ENCODE measurements around the gene WNT3A.

WNT3A gene

GRCh38 chr1:228044961-228045360 lies 38.2 kb downstream of the WNT3A start:
- no peak overlapping the region for H3K4me3 ChIP-seq (ENCODE audit: low read length)
- no peak for DNase-seq (ENCODE audit: low read depth, low spot score)
- WGBS (ENCODE audit: insufficient coverage, insufficient read length) = no CpG with 5 or more reads among the region's 3 CpGs
- no peaks in the 10 kb centered on the region for H3K36me3 ChIP-seq (ENCODE audit: control insufficient read depth, insufficient read depth, low read length)
- peaks cover 2% of the 10 kb centered on the region; the same call in 1 of the 2 replicates for H3K4me1 ChIP-seq (ENCODE audit: control insufficient read depth, insufficient read depth, low read length)
- H3K27ac ChIP-seq (ENCODE audit: low read length) = no peak overlapping the region
- H3K9me3 ChIP-seq (ENCODE audit: control insufficient read depth, insufficient read depth, low read length) = no peaks in the 10 kb centered on the region
- H3K27me3 ChIP-seq (ENCODE audit: control insufficient read depth, insufficient read depth, low read length) = peaks cover 5% of the 10 kb centered on the region; the same call in 1 of the 2 replicates

- Histone ChIP-seq H3K9me3 (ENCODE audit: control insufficient read depth, insufficient read depth, low read length) (no peaks in the 10 kb centered on the region), H3K36me3 (ENCODE audit: control insufficient read depth, insufficient read depth, low read length) (no peaks in the 10 kb centered on the region), H3K27me3 (ENCODE audit: control insufficient read depth, insufficient read depth, low read length) (peaks cover under 1% of the 10 kb centered on the region; the same call in 1 of the 2 replicates), H3K27ac (ENCODE audit: low read length) (no peak overlapping the region), H3K4me1 (ENCODE audit: control insufficient read depth, insufficient read depth, low read length) (peaks cover 2% of the 10 kb centered on the region; the same call in 1 of the 2 replicates), H3K4me3 (ENCODE audit: low read length) (no peak overlapping the region)
- DNase-seq (ENCODE audit: low read depth, low spot score) = no peak
- WGBS (ENCODE audit: insufficient coverage, insufficient read length) = no CpG with 5 or more reads among the region's 7 CpGs
Measured at GRCh38 chr1:228045405-228045804, 38.6 kb downstream of the WNT3A start.

GRCh38 chr1:228045871-228046270 lies 39.1 kb downstream of the WNT3A start:
- Histone ChIP-seq H3K36me3 (ENCODE audit: control insufficient read depth, insufficient read depth, low read length) (no peaks in the 10 kb centered on the region), H3K9me3 (ENCODE audit: control insufficient read depth, insufficient read depth, low read length) (no peaks in the 10 kb centered on the region), H3K4me1 (ENCODE audit: control insufficient read depth, insufficient read depth, low read length) (peaks cover 2% of the 10 kb centered on the region; the same call in 1 of the 2 replicates), H3K27ac (ENCODE audit: low read length) (no peak overlapping the region), H3K4me3 (ENCODE audit: low read length) (no peak overlapping the region), H3K27me3 (ENCODE audit: control insufficient read depth, insufficient read depth, low read length) (no peaks in the 10 kb centered on the region; the same call in 1 of the 2 replicates)
- DNase-seq (ENCODE audit: low read depth, low spot score) = no peak
- no CpG with 5 or more reads among the region's 9 CpGs for WGBS (ENCODE audit: insufficient coverage, insufficient read length)

- Histone ChIP-seq H3K4me1 (ENCODE audit: control insufficient read depth, insufficient read depth, low read length) (peaks cover 2% of the 10 kb centered on the region; the same call in 1 of the 2 replicates), H3K4me3 (ENCODE audit: low read length) (no peak overlapping the region), H3K27ac (ENCODE audit: low read length) (no peak overlapping the region), H3K9me3 (ENCODE audit: control insufficient read depth, insufficient read depth, low read length) (no peaks in the 10 kb centered on the region), H3K36me3 (ENCODE audit: control insufficient read depth, insufficient read depth, low read length) (no peaks in the 10 kb centered on the region), H3K27me3 (ENCODE audit: control insufficient read depth, insufficient read depth, low read length) (peaks cover 2% of the 10 kb centered on the region; the same call in 1 of the 2 replicates)
- DNase-seq (ENCODE audit: low read depth, low spot score) = no peak
- WGBS (ENCODE audit: insufficient coverage, insufficient read length) = no CpG with 5 or more reads among the region's 8 CpGs
Measured at GRCh38 chr1:228046421-228047182, 39.8 kb downstream of the WNT3A start.

- Histone ChIP-seq H3K27me3 (ENCODE audit: control insufficient read depth, insufficient read depth, low read length) (peaks cover 2% of the 10 kb centered on the region; the same call in 1 of the 2 replicates), H3K9me3 (ENCODE audit: control insufficient read depth, insufficient read depth, low read length) (no peaks in the 10 kb centered on the region), H3K4me3 (ENCODE audit: low read length) (no peak overlapping the region), H3K27ac (ENCODE audit: low read length) (no peak overlapping the region), H3K36me3 (ENCODE audit: control insufficient read depth, insufficient read depth, low read length) (no peaks in the 10 kb centered on the region), H3K4me1 (ENCODE audit: control insufficient read depth, insufficient read depth, low read length) (peaks cover 2% of the 10 kb centered on the region; the same call in 1 of the 2 replicates)
- no peak for DNase-seq (ENCODE audit: low read depth, low spot score)
- WGBS (ENCODE audit: insufficient coverage, insufficient read length) = no CpG with 5 or more reads among the region's 7 CpGs
Measured at GRCh38 chr1:228047183-228047466, 40.3 kb downstream of the WNT3A start.

- Histone ChIP-seq H3K4me1 (ENCODE audit: control insufficient read depth, insufficient read depth, low read length) (peaks cover 2% of the 10 kb centered on the region; the same call in 1 of the 2 replicates), H3K9me3 (ENCODE audit: control insufficient read depth, insufficient read depth, low read length) (no peaks in the 10 kb centered on the region), H3K36me3 (ENCODE audit: control insufficient read depth, insufficient read depth, low read length) (no peaks in the 10 kb centered on the region), H3K4me3 (ENCODE audit: low read length) (no peak overlapping the region), H3K27ac (ENCODE audit: low read length) (no peak overlapping the region), H3K27me3 (ENCODE audit: control insufficient read depth, insufficient read depth, low read length) (peaks cover 5% of the 10 kb centered on the region; the same call in 1 of the 2 replicates)
- DNase-seq (ENCODE audit: low read depth, low spot score) = no peak
- WGBS (ENCODE audit: insufficient coverage, insufficient read length) = no CpG with 5 or more reads among the region's 5 CpGs
Measured at GRCh38 chr1:228048120-228048519, 41.3 kb downstream of the WNT3A start.

- H3K27ac ChIP-seq (ENCODE audit: low read length) = no peak overlapping the region
- H3K4me1 ChIP-seq (ENCODE audit: control insufficient read depth, insufficient read depth, low read length) = peaks cover 2% of the 10 kb centered on the region; the same call in 1 of the 2 replicates
- H3K4me3 ChIP-seq (ENCODE audit: low read length) = no peak overlapping the region
- H3K27me3 ChIP-seq (ENCODE audit: control insufficient read depth, insufficient read depth, low read length) = peaks cover 5% of the 10 kb centered on the region; the same call in 1 of the 2 replicates
- H3K9me3 ChIP-seq (ENCODE audit: control insufficient read depth, insufficient read depth, low read length) = no peaks in the 10 kb centered on the region
- DNase-seq (ENCODE audit: low read depth, low spot score) = no peak
- no peaks in the 10 kb centered on the region for H3K36me3 ChIP-seq (ENCODE audit: control insufficient read depth, insufficient read depth, low read length)
- no CpG with 5 or more reads among the region's 6 CpGs for WGBS (ENCODE audit: insufficient coverage, insufficient read length)
Measured at GRCh38 chr1:228048659-228049298, 42.0 kb downstream of the WNT3A start.

GRCh38 chr1:228050571-228051231 lies 43.9 kb downstream of the WNT3A start:
- no peak overlapping the region for H3K27ac ChIP-seq (ENCODE audit: low read length)
- H3K36me3 ChIP-seq (ENCODE audit: control insufficient read depth, insufficient read depth, low read length) = no peaks in the 10 kb centered on the region
- no peak for DNase-seq (ENCODE audit: low read depth, low spot score)
- no peak overlapping the region for H3K4me3 ChIP-seq (ENCODE audit: low read length)
- H3K27me3 ChIP-seq (ENCODE audit: control insufficient read depth, insufficient read depth, low read length) = peaks cover 6% of the 10 kb centered on the region; the same call in 1 of the 2 replicates
- no peaks in the 10 kb centered on the region for H3K4me1 ChIP-seq (ENCODE audit: control insufficient read depth, insufficient read depth, low read length)
- no CpG with 5 or more reads among the region's 30 CpGs for WGBS (ENCODE audit: insufficient coverage, insufficient read length)
- H3K9me3 ChIP-seq (ENCODE audit: control insufficient read depth, insufficient read depth, low read length) = no peaks in the 10 kb centered on the region

- Histone ChIP-seq H3K27me3 (ENCODE audit: control insufficient read depth, insufficient read depth, low read length) (peaks cover 2% of the 10 kb centered on the region; the same call in 1 of the 2 replicates), H3K4me3 (ENCODE audit: low read length) (no peak overlapping the region), H3K27ac (ENCODE audit: low read length) (no peak overlapping the region), H3K9me3 (ENCODE audit: control insufficient read depth, insufficient read depth, low read length) (no peaks in the 10 kb centered on the region), H3K36me3 (ENCODE audit: control insufficient read depth, insufficient read depth, low read length) (no peaks in the 10 kb centered on the region), H3K4me1 (ENCODE audit: control insufficient read depth, insufficient read depth, low read length) (no peaks in the 10 kb centered on the region)
- no peak for DNase-seq (ENCODE audit: low read depth, low spot score)
- WGBS (ENCODE audit: insufficient coverage, insufficient read length) = no CpG with 5 or more reads among the region's 18 CpGs
Measured at GRCh38 chr1:228058172-228058948, 51.6 kb downstream of the WNT3A start.
